Erythroblast (primary cell): ENCODE results near the gene MRPS2.
A peak's percentile ranks its signal among the peaks of the same experiment; 100 is the strongest.

ENCODE experiments used
- DNase-seq, 2 experiments: peaks; one replicate each; lab custom pipeline; 2025; lab: John Stamatoyannopoulos, UW
- GATA1 ChIP-seq: IDR thresholded peaks from 2 replicates; pipeline ENCODE4 v1.6.1; 2011; ENCODE audit warnings: low read depth, mild to moderate bottlenecking, control low read depth, low read length, moderate library complexity
- POLR2A ChIP-seq: IDR thresholded peaks from 2 replicates; pipeline ENCODE4 v1.6.1; 2011; ENCODE audit warnings: mild to moderate bottlenecking, low read length

The MRPS2 gene

DNA sequence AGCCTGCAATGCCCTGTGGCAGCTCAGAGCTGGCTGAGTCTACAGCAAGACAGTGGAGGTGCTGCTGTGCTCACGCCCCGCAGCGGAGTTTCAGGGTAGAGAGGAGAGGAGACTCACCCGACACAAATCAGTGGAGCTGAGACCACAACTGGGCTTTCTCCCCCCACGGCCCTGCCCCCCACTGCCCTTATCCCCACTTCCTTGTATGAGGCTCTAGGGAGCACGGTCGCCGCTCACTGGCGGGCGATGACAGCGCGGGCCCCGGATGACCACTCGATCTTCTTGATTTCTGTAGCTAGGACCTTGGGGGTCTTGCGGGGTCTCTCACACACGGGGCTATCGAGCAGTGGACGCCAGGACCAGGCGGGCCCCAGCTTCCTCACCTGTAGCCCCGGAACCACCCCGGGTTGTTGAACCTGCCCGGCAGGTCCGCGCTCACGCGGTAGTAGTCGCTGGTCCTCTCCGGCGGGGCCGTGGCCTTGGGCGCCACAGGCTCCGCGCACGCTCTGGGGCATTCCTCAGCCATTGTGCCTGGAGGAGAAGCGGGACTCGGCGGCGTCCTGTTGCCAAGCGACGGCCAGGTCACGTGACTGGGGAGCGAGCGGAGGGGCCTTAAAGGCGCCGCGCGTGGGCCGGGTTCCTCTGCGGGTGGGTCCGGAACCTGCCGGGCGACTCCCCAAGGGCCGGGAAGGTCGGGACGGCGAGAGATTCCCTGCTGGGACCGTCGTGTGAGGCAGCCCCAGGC, 984 bp upstream of the MRPS2 start:
- TF ChIP-seq GATA1 (no peak), POLR2A (no peak)
- peak; percentile 84 to 90 for DNase-seq

GRCh38 chr9:135500071-135500524, 384 bp upstream of the MRPS2 start:
- TF ChIP-seq GATA1 (no peak), POLR2A (no peak)
- DNase-seq, result no peak

- DNase-seq, result no peak
- TF ChIP-seq GATA1 (no peak), POLR2A (no peak)
Observed at GRCh38 chr9:135501261-135502167, 1.0 kb downstream of the MRPS2 start.

DNA sequence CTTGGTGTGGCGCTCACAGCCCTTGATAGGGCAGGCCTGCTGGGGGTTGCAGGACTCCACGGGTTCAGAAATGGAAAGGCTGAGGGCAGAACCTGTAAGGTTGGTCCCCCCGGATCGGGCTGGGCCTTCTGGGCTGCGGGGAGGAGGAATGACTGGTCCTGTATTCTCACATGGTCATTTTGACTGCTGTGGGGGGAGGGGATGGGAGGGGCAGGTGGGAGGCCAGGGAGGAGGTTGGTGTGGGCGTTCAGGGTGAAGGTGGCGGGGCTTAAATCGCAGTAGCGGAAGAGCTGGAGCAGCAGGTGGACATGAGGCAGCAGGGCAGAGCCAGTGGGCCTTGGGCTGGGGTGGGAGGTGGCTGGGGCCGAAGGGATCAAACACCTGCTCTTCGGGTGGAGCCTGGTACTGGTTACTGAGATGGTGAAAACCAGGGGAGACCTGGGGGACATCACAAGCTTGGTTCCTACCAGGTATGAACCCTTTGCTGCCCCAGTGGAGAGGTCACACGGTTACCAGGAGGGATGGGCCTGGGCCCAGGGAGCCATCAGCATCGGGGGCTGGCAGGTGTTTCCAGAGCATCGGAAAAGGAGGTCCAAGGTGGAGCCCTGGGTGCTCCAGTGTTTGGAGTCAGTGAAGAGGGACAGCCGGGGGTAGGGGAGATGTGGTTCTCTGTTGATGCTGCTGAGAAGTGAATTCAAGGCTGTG, 1.8 kb downstream of the MRPS2 start:
- TF ChIP-seq GATA1 (no peak), POLR2A (no peak)
- no peak for DNase-seq

DNA sequence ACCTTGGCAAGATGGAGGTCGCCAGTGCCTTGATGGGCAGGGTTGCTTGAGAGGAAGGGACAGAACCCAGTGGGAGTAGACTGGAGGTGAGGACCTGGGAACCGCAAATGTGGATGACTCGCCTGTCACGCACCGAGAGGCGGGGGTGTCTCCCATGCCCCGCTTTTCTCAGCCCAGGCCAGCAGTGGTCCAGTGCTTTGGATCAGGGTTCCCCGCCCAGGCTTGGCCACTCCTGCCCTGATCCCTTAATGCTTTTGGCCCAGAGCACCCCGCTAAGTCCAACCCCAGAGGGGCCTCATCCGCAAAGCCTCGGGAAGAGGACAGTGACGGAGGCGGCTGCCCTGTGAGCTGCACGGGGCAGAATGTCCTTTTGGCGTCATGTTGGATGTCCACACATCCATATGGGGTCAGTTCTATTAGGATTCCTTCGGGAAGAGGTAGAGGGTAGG, 2.4 kb downstream of the MRPS2 start:
- DNase-seq, result no peak
- TF ChIP-seq POLR2A, result no peak
- TF ChIP-seq GATA1, result no peak

GRCh38 chr9:135503371-135504261, 3.1 kb downstream of the MRPS2 start:
- no peak for DNase-seq
- no peak for TF ChIP-seq POLR2A
- TF ChIP-seq GATA1, result no peak

GRCh38 chr9:135504262-135505243, 4.1 kb downstream of the MRPS2 start:
- DNase-seq, result peak; percentile 61 to 70
- no peak for TF ChIP-seq GATA1
- TF ChIP-seq POLR2A, result peak; percentile 34

DNA sequence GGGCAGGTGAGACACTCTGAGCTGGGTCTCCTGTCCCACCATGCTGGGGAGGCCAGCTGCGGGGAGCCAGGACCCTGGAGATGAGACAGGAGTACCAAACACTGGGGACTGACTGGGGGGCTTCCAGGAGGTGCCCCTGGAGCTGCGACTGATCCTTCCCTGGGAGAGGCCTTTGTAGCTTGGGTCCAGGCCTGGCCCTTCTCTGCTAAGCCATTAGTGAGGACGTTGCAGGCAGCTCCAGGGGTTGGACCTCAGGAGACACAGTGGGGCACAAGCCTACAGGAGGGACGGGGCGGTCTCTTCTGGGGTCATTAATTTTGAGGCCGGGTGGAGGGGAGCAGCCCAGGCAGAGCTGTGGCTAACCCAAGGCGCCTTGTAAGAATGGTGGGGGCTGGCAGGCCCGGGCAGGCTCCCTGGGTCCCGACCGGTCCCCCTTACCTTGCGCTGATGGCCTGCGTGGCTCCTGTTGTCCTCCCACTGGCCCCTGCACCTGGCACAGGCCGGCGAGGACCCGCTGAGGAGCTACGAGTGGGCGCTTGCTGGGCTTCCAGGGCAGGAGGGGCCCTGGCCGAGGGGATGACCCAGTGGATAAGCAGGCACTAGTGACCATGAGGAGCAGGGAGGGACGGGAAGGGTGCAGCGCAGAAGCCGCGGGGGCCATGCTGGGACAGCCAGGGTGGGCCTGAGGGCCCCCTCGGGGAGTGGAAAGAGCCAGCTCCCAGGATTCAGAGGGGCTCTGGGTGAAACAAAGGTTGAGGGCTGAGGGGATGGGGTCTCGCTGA, 5.1 kb downstream of the MRPS2 start:
- TF ChIP-seq GATA1 (no peak), POLR2A (no peak)

DNA sequence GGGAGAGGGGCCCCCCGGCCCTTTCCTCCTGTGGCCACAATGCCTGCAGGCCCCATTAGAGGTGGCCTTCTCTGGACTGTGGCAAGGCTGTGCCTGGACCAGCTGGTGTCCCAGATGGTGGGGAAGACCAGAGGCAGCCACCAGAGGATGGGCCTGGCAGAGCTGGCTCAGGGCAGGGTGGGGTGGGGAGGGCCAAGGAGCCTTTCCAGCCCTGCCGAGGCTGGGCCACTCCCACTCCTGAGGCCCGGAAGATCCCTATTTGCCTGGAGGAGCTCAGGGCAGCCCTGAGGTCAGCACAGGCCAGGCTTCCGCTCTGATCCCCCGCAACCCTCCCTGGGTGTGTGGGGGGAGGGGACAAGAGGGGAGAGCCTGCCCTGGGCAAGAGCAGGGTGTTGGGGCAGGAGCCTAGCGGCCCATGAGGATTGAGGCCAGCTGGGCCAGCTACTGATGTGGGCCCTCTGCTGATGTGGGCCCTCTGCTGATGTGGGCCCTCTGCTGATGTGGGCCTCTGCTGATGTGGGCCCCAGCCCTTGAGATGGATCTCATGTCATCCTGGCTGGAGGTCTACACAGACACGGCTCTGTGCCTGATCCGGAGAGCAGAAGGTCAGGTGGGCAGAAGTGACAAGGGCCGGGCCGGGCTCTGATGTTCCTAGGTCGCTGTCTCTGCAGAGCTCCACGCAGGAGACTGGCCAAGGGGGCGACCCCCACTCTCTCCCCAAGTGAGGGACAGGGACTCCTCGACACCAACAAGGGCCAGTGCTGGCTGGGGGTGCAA, 6.0 kb downstream of the MRPS2 start:
- TF ChIP-seq POLR2A (no peak), GATA1 (no peak)
- DNase-seq, result no peak

More for the DNA sequence above, 5.1 kb downstream of the MRPS2 start:
- DNase-seq, result no peak
